ENCODE data around the gene SLC27A5.
A peak's percentile ranks its signal among the peaks of the same experiment; 100 is the strongest.
"Not testable (repeated sequence)": the region's sequence is repeated elsewhere in the genome, so short reads cannot be mapped to it uniquely, and the experiment has no call there.

The SLC27A5 gene

DNA sequence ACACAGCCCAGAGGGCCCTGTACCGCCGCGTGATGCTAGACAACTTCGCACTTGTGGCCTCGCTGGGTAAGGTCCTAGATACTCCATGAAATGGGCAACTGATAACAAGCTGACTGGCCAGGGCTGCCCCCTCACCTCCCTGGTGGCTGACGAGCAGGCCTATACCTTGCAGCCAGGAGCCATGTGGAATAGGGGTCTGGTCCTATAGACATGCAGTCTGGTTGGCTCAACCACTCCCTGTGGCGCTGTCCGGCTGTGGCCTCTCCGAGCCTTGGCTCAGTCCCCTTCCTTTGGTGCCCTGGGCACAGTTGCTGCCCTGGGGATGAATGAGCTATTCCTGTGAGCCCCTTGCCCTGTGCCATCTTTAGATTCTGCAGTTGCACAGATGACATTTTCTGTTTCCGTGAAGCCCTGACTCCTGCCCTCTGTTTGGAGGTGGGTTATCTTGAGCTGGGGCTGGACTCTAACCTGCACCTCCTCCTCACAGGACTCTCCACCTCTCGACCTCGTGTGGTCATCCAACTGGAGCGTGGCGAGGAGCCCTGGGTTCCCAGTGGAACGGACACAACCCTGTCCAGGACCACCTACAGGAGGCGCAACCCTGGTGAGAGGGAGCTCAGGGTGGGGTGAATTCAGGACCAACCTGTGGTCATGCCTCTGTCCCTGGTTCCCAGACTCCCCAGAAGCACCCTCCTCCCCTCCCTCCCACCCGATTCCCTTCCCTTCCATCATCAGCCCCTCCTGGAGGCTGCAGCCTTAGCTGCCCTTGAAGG, 42.4 kb downstream of the SLC27A5 start:
- no peak for DNase-seq (ENCODE audit: low read depth, low spot score)

DNA sequence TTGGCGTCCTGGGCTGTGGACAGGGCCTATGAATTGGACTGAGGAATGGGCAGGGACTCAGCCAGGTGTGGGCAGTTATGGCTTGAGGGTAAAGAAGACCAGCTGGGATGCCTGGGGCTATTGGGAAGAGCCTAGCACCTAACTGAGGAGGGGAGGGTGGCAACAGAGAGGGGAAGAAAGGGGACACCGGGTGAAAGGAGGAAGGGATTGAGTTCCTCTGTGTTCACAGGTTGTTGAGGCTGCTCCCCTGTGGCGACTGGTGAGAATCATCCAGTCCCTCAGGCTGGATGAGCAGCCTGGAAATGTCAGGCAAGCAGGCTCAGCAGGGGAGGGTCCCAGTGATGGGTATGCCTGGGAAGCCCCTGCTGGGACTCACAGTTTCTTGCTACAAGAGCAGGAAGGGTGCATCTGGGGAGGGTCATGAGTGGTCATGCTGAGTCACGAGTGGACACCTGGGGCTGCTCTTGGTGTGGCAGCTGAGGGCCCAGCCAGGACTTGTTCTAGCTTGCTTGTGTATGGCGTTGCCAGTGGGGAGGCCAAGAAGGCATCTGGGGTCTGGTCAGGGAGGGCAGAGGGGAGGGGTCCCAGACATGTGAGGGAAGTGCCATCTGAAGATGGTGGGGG, 43.5 kb downstream of the SLC27A5 start:
- no peak for DNase-seq (ENCODE audit: low read depth, low spot score)

DNA sequence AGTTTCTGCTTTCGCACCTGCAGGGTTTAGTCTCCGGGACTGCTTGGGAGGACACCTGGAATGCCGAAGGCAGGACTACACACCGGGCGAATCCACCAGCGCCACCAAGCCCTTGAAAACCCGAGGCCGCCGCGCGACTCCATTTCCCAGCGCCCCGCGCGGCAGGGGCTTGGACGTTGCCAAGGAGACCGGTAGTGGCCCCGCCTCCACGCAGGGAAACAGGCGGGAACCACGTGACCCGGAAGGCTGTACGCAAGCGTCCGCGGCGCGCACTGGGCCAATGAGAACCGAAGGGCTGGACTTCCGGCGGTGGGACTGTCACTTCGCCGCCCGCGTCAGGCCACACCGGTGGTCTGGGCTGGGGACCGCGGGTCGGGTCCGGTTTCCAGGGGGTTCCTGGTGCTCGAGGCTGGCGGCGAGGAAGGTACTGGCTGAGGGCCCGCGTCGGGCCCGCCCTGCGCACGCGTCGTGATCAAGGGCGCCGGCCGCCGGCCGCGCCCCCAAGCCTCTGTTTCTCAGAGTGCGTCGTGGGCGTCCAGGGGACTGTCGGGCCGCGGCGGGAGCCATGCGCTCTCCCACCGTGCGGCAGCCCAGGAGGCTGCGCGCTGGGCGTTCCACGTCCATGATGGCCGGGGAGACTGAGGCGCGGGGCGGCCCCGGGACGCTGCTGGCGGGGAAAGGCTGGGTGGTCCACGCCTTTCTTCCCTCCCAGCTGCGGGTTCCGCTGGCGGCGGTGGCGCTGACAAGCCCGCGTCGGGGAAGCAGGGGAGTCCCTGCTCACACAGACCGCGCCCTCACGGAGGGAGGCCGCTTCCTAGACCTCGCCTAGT, 44.8 kb downstream of the SLC27A5 start, which contains the start of gene ZNF324:
Gene ZNF324 (plus strand): TSS at position 321 of the 830 bp plus-strand sequence. CDS start 2,106 bp downstream, outside the sequence.
- DNase-seq (ENCODE audit: low read depth, low spot score) = peak; percentile 99

DNA sequence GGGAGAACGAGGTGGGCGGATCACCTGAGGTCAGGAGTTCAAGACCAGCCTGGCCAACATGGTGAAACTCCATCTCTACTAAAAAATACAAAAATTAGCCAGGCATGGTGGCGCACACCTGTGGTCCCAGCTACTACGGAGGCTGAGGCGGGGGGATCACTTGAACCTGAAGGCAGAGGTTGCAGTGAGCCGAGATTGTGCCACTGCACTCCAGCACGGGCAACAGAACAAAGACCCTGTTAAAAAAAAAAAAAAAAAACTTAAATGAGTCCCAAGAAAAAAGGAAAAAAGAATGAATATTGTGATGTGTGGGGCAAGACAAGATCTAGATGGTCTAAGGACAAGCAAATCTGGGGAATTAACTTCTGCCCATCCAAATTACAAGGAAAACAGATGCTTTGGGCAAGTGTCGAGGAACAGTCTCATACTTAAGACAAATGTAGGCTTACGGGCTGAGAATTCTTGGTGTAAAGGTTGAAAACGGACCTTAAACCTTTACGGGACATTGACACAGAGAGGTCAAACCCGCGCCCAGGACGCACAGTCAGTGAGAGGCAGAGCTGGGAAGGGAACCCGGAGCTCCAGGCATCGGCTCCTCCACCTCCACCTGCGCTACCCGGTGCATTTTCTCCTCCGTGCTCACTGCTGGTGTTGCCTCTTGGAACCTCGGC, 45.6 kb downstream of the SLC27A5 start:
- no peak for DNase-seq (ENCODE audit: low read depth, low spot score)

DNA sequence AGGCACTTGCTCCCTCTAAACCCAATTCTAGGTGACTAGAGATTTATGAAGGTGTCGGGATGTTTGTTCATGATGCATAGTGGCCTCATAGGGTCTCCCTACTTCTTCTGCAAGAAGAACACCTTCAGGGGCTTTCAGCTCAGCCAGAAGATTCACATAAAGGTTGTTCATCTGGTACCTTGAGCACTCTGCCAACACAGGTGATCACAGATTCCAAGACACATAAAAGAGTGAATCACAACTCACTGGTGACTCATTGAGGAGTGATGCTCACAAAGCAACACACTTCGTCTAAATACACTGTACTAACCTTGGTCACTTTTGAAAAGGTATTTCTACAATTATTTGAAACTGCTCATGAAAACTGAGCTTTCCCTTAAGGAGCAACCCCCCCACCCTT, 51.8 kb downstream of the SLC27A5 start:
- DNase-seq (ENCODE audit: low read depth, low spot score) = no peak

DNA sequence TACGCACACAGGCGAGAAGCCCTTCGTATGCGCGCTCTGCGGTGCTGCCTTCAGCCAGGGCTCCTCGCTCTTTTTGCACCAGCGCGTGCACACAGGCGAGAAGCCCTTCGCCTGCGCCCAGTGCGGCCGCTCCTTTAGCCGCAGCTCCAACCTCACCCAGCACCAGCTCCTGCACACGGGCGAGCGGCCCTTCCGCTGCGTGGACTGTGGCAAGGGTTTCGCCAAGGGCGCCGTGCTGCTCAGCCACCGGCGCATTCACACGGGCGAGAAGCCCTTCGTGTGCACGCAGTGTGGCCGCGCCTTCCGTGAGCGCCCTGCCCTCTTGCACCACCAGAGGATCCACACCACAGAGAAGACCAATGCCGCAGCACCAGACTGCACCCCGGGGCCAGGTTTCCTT, 55.7 kb downstream of the SLC27A5 start:
- DNase-seq (ENCODE audit: low read depth, low spot score) = no peak

DNA sequence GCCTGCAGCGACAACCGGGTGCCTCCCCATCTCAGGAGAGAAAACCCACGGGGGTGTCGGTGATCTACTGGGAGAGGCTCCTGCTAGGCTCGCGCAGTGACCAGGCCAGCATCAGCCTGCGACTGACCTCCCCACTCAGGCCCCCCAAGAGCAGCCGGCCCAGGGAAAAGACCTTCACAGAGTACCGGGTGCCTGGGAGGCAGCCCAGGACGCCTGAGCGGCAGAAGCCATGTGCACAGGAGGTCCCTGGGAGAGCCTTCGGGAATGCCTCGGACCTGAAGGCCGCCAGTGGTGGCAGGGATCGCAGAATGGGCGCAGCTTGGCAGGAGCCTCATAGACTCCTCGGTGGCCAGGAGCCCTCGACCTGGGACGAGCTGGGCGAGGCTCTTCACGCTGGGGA, 56.5 kb downstream of the SLC27A5 start:
- DNase-seq (ENCODE audit: low read depth, low spot score) = no peak

DNA sequence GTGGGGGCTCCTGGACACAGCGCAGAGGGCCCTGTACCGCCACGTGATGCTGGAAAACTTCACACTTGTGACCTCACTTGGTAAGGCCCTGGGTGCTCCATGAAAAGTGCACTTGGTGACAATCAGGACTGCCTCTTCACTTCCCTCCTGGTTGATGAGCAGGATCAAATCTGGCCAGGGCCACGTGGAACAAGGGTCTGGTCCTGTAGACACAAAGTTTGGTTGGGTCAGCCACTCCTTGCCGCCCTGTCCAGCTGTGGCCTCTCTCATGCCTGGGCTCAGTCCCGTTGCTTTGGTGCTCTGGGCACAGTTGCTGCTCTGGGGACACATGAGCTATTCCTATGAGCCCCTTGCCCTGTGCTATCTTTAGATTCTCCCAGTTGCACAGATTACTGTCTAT, 58.0 kb downstream of the SLC27A5 start:
- DNase-seq (ENCODE audit: low read depth, low spot score) = no peak

DNA sequence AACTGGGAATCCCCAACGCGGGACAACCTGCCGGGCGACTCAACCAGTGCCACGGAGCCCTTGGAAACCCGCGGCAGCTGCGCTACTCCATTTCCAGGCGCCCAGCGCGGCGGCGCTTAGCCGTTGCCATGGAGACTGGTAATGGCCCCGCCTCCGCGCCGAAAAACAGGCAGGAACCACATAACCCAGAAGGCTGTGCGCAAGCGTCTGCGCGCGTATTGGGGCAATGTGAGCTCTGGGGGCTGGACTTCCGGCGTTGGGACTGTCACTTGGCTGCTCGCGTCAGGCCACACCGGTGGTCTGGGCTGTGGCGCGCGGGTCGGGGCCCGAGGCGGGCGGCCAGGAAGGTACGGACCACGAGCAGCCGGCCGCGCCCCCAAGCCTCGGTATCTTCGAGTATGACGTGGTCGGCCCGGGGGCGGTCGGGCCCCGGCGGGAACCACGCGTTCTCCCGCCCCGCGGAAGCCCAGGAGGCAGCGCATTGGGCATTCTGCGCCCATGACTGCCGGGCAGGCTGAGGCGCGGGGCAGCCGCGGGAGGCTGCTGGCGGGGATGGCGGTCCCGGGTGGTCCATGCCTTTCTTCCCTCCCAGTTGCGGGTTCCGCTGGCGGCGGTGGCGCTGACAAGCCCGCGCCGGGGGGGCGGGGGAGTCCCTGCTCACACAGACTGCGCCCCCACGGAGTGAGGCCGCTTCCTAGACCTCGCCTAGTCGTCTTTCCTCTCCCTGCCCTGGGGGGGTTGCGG, 60.3 kb downstream of the SLC27A5 start, which contains the start of gene ZNF324B:
Gene ZNF324B (plus strand): TSS at position 265 of the 744 bp plus-strand sequence. CDS start 2,080 bp downstream, outside the sequence.
- DNase-seq (ENCODE audit: low read depth, low spot score) = peak; percentile 98

DNA sequence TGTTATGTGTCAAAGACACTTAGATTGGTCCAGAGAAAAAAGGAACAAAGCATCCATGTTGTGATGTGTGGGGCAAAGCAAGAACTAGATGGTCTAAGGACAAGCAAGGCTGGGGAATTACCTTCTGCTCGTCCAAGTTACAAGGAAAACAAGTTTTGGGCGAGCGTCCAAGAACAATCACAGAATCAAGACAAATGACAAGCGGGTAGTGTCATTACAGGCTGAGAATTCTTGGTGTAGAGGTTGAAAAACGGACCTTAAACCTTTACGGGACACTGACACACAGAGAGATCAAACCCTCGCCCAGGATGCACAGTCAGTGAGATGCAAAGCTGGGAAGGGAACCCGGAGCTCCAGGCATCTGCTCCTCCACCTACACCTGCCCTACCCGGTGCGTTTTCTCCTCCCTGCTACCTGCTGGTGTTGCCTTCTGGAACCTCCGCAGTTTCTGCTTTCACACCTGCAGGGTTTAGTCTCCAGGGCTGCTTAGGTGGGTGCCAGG, 60.9 kb downstream of the SLC27A5 start:
- DNase-seq (ENCODE audit: low read depth, low spot score) = peak; percentile 18

DNA sequence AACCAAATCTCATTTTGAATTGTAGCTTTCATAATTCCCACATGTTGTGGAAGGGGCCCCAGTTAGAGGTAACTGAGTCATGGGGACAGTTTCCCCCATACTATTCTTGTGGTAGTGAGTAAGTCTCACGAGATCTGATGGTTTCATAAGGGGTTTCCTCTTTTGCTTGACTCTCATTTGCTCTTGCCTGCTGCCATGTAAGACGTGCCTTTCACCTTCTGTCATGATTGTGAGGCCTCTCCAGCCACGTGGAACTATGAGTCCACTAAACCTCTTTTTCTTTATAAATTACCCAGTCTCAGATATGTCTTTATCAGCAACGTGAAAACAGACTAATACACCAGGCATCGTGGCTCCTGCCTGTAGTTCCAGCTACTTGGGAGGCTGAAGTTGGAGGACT, 61.8 kb downstream of the SLC27A5 start:
- not testable (repeated sequence) for DNase-seq (ENCODE audit: low read depth, low spot score)

DNA sequence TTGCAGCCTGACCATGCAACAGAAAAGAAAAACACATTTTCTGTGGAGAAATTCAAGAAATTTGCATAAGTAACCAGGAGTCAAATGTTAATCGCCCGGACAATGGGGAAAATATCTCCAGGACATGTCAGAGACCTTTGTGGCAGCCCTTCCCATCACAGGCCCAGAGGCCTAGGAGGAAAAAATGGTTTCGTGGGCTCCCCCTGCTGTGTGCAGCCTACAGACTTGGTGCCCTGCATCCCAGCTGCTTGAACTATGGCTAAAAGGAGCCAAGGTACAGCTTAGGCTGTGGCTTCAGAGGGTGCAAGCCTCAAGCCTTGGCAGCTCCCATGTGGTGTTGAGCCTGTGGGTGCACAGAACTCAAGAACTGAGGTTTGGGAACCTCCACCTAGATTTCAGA, 62.9 kb downstream of the SLC27A5 start:
- DNase-seq (ENCODE audit: low read depth, low spot score) = not testable (repeated sequence)

Measured in astrocyte of the hippocampus (primary cell).